Fibroblast of lung (primary cell): ENCODE data around the gene DKKL1.

Experiments
- CTCF ChIP-seq, 2 donors: IDR thresholded peaks in 1 of 2; conservative IDR thresholded peaks in 1 of 2; 1 replicate in 1 of 2; 2 replicates in 1 of 2; pipeline ENCODE4 v1.5.1; 2011 to 2012; ENCODE audit warnings: low read length in 2 of 2, control low read depth in 1 of 2, inconsistent platforms in 1 of 2, low read depth in 1 of 2, mild to moderate bottlenecking in 1 of 2
- EZH2 ChIP-seq: IDR thresholded peaks from 2 replicates; pipeline ENCODE4 v1.5.1; 2012; ENCODE audit warnings: low read length, control low read depth, mild to moderate bottlenecking; ENCODE audit errors: missing control alignments

GRCh38 chr19:49338691-49339300 lies 24.9 kb upstream of the DKKL1 start:
- TF ChIP-seq EZH2 (no peak), CTCF (conservative IDR thresholded peaks at IDR 0.05 in 1 of 2, IDR thresholded peaks at IDR 0.05 in 1 of 2; ENCODE audit: low read depth in 1 of 2, low read length in 2 of 2) (no peak)
